Measurements from ENCODE around the gene JADE1. TPM values are rescaled to one million over a fixed set of nuclear protein-coding genes. Genes with fewer than 3 reads are reported as not detected.
A peak's percentile ranks its signal among the peaks of the same experiment; 100 is the strongest.

JADE1 gene
- total RNA-seq, 2 experiments from 2014 or later: 57.1 to 58.4 TPM

GRCh38 chr4:128844931-128845330, 35.4 kb downstream of the JADE1 start:
- ATAC-seq (ENCODE audit: poor library complexity) (no peak), DNase-seq (no peak)
- Mint-ChIP-seq H3K4me1 (ENCODE audit: low read depth) (peaks cover 24% of the 10 kb centered on the region), H3K36me3 (ENCODE audit: low read depth) (peaks cover 86% of the 10 kb centered on the region), H3K9me3 (no peaks in the 10 kb centered on the region), H3K27ac (no peak overlapping the region), H3K4me3 (no peak overlapping the region), H3K27me3 (no peaks in the 10 kb centered on the region)
- Histone ChIP-seq H3K36me3 (ENCODE audit: insufficient read depth, low read length) (peaks cover 80% of the 10 kb centered on the region), H3K4me1 (ENCODE audit: insufficient read depth, low read length) (peaks cover 6% of the 10 kb centered on the region), H3K27me3 (ENCODE audit: control insufficient read depth in 1 of 2, insufficient read depth in 2 of 2, low read length in 2 of 2) (no peaks in the 10 kb centered on the region), H3K4me3 (ENCODE audit: low read length) (no peak overlapping the region), H3K27ac (ENCODE audit: low read depth in 1 of 2, low read length in 2 of 2) (no peak overlapping the region), H3K9me3 (ENCODE audit: control insufficient read depth in 1 of 2, insufficient read depth in 1 of 2, low read length in 2 of 2) (no peaks in the 10 kb centered on the region)
- intact Hi-C loops (cut with DNase I, micrococcal nuclease): no loop called here
- no peak for TF ChIP-seq CTCF (IDR thresholded peaks at IDR 0.05)
- ChIA-PET POLR2A (no interaction called here), CTCF (no interaction called here)

- Mint-ChIP-seq H3K36me3 (ENCODE audit: low read depth) (peaks cover 93% of the 10 kb centered on the region), H3K4me1 (ENCODE audit: low read depth) (peaks cover 13% of the 10 kb centered on the region), H3K27me3 (no peaks in the 10 kb centered on the region), H3K4me3 (no peak overlapping the region), H3K9me3 (no peaks in the 10 kb centered on the region), H3K27ac (peak overlapping the region; percentile 43)
- no peak for ATAC-seq (ENCODE audit: poor library complexity)
- no peaks in the 10 kb centered on the region for H3K4me1 ChIP-seq (ENCODE audit: insufficient read depth, low read length)
- peaks cover 89% of the 10 kb centered on the region for H3K36me3 ChIP-seq (ENCODE audit: insufficient read depth, low read length)
- POLR2A ChIA-PET: no interaction called here
- DNase-seq: no peak
- TF ChIP-seq CTCF (IDR thresholded peaks at IDR 0.05): no peak
- H3K27me3 ChIP-seq (ENCODE audit: control insufficient read depth in 1 of 2, insufficient read depth in 2 of 2, low read length in 2 of 2): no peaks in the 10 kb centered on the region
- no peak overlapping the region for H3K4me3 ChIP-seq (ENCODE audit: low read length)
- intact Hi-C loops (cut with DNase I, micrococcal nuclease): no loop called here
- no peaks in the 10 kb centered on the region for H3K9me3 ChIP-seq (ENCODE audit: control insufficient read depth in 1 of 2, insufficient read depth in 1 of 2, low read length in 2 of 2)
- CTCF ChIA-PET: no interaction called here
- H3K27ac ChIP-seq (ENCODE audit: low read depth in 1 of 2, low read length in 2 of 2): no peak overlapping the region
These were observed 36.6 kb downstream of the JADE1 start for GRCh38 chr4:128846063-128846462.

- H3K9me3 ChIP-seq (ENCODE audit: control insufficient read depth in 1 of 2, insufficient read depth in 1 of 2, low read length in 2 of 2): no peaks in the 10 kb centered on the region
- peaks cover 96% of the 10 kb centered on the region for H3K36me3 Mint-ChIP-seq (ENCODE audit: low read depth)
- H3K27ac Mint-ChIP-seq: no peak overlapping the region
- peaks cover 97% of the 10 kb centered on the region for H3K36me3 ChIP-seq (ENCODE audit: insufficient read depth, low read length)
- H3K9me3 Mint-ChIP-seq: no peaks in the 10 kb centered on the region
- peaks cover 8% of the 10 kb centered on the region for H3K4me1 Mint-ChIP-seq (ENCODE audit: low read depth)
- no peak for DNase-seq
- no peak overlapping the region for H3K4me3 Mint-ChIP-seq
- ATAC-seq (ENCODE audit: poor library complexity): no peak
- H3K4me3 ChIP-seq (ENCODE audit: low read length): no peak overlapping the region
- H3K4me1 ChIP-seq (ENCODE audit: insufficient read depth, low read length): no peaks in the 10 kb centered on the region
- no peak for TF ChIP-seq CTCF (IDR thresholded peaks at IDR 0.05)
- POLR2A ChIA-PET: interaction anchor here (0.5 kb wide), 1 partner anchor 121 kb away, joined by 3 read pairs; no protein-coding TSS in a partner anchor
- no peaks in the 10 kb centered on the region for H3K27me3 Mint-ChIP-seq
- no peak overlapping the region for H3K27ac ChIP-seq (ENCODE audit: low read depth in 1 of 2, low read length in 2 of 2)
- intact Hi-C loops (cut with DNase I, micrococcal nuclease): no loop called here
- CTCF ChIA-PET: no interaction called here
- H3K27me3 ChIP-seq (ENCODE audit: control insufficient read depth in 1 of 2, insufficient read depth in 2 of 2, low read length in 2 of 2): no peaks in the 10 kb centered on the region
These were observed 37.7 kb downstream of the JADE1 start for GRCh38 chr4:128847082-128847724.
